Neuronal stem cell (in vitro differentiated cells): Measurements from ENCODE around the gene RPS21.
A peak's percentile ranks its signal among the peaks of the same experiment; 100 is the strongest.

Source experiments
- DNase-seq: peaks from one replicate; pipeline ENCODE4 v3.0.0-alpha.2; 2013; ENCODE audit warnings: low spot score
- H2AFZ ChIP-seq: one replicate; pipeline ENCODE4 v1.6.1; 2013; ENCODE audit warnings: mild to moderate bottlenecking, low read length, inconsistent platforms
- H2AK5ac ChIP-seq: 2 replicates; pipeline ENCODE4 v1.6.1; 2013; ENCODE audit warnings: low read depth, mild to moderate bottlenecking, inconsistent platforms, low read length, moderate library complexity, mixed read lengths
- H2BK120ac ChIP-seq: 2 replicates; pipeline ENCODE4 v1.6.1; 2013; ENCODE audit warnings: low read depth, mild to moderate bottlenecking, inconsistent platforms, low read length, moderate library complexity, mixed read lengths
- H2BK12ac ChIP-seq: one replicate; pipeline ENCODE4 v1.6.1; 2013; ENCODE audit warnings: low read length, inconsistent platforms
- H2BK15ac ChIP-seq: 2 replicates; pipeline ENCODE4 v1.6.1; 2013; ENCODE audit warnings: mild to moderate bottlenecking, low read length, inconsistent platforms, mixed read lengths
- H2BK5ac ChIP-seq: one replicate; pipeline ENCODE4 v1.6.1; 2013; ENCODE audit warnings: inconsistent platforms, mild to moderate bottlenecking, low read length, moderate library complexity
- H3K14ac ChIP-seq: one replicate; pipeline ENCODE4 v1.6.1; 2013; ENCODE audit warnings: low read length, inconsistent platforms
- H3K18ac ChIP-seq: 2 replicates; pipeline ENCODE4 v1.6.1; 2013; ENCODE audit warnings: low read length, inconsistent platforms
- H3K23ac ChIP-seq: 2 replicates; pipeline ENCODE4 v1.6.1; 2013; ENCODE audit warnings: low read depth, mild to moderate bottlenecking, mixed read lengths, low read length, inconsistent platforms; ENCODE audit not compliant: poor library complexity
- H3K27ac ChIP-seq: replicated peaks from 3 replicates; pipeline ENCODE4 v1.5.1; 2013; ENCODE audit warnings: low read length, inconsistent platforms
- H3K27me3 ChIP-seq, 3 experiments: 2 replicates each; pipeline ENCODE4 v1.6.1; 2013; ENCODE audit warnings: low read length in 3 of 3, mild to moderate bottlenecking in 2 of 3, inconsistent platforms in 1 of 3, low read depth in 1 of 3, mixed read lengths in 1 of 3, moderate library complexity in 1 of 3; ENCODE audit not compliant: control insufficient read depth in 3 of 3, insufficient read depth in 3 of 3
- H3K36me3 ChIP-seq, 2 donors: replicated peaks in 1 of 2; 2 replicates each; pipeline ENCODE4 v1.6.1; 2013; ENCODE audit warnings: low read length in 2 of 2; ENCODE audit not compliant: control insufficient read depth in 2 of 2, insufficient read depth in 2 of 2
- H3K4ac ChIP-seq: 2 replicates; pipeline ENCODE4 v1.6.1; 2013; ENCODE audit warnings: inconsistent platforms, mild to moderate bottlenecking, low read length, moderate library complexity
- H3K4me1 ChIP-seq, 2 donors: 1 replicate in 1 of 2; 2 replicates in 1 of 2; pipeline ENCODE4 v1.6.1; 2013; ENCODE audit warnings: low read length in 2 of 2, low read depth in 1 of 2; ENCODE audit not compliant: control insufficient read depth in 2 of 2, insufficient read depth in 1 of 2
- H3K4me2 ChIP-seq: one replicate; pipeline ENCODE4 v1.6.1; 2013; ENCODE audit warnings: mild to moderate bottlenecking, low read length, inconsistent platforms; ENCODE audit not compliant: insufficient read depth, poor library complexity, severe bottlenecking
- H3K4me3 ChIP-seq, 2 donors: 2 replicates each; pipeline ENCODE4 v1.5.1; 2013; ENCODE audit warnings: low read length in 2 of 2, mild to moderate bottlenecking in 2 of 2, inconsistent platforms in 1 of 2, moderate library complexity in 1 of 2
- H3K79me1 ChIP-seq: one replicate; pipeline ENCODE4 v1.6.1; 2013; ENCODE audit warnings: low read depth, mild to moderate bottlenecking, inconsistent platforms, low read length, moderate library complexity
- H3K9ac ChIP-seq: one replicate; pipeline ENCODE4 v1.6.1; 2013; ENCODE audit warnings: mild to moderate bottlenecking, low read depth, low read length, inconsistent platforms; ENCODE audit not compliant: poor library complexity
- H3K9me3 ChIP-seq, 2 donors: replicated peaks in 1 of 2; 2 replicates each; pipeline versions ENCODE3 to v1.6.1; 2013; ENCODE audit warnings: low read length in 2 of 2, mild to moderate bottlenecking in 2 of 2, inconsistent platforms in 1 of 2, low read depth in 1 of 2, mixed read lengths in 1 of 2, moderate library complexity in 1 of 2; ENCODE audit not compliant: control insufficient read depth in 2 of 2, insufficient read depth in 1 of 2
- H4K8ac ChIP-seq: one replicate; pipeline ENCODE4 v1.6.1; 2013; ENCODE audit warnings: low read depth, mild to moderate bottlenecking, inconsistent platforms, low read length, moderate library complexity
- H4K91ac ChIP-seq: one replicate; pipeline ENCODE4 v1.6.1; 2013; ENCODE audit warnings: low read length, low read depth, mild to moderate bottlenecking, inconsistent platforms; ENCODE audit not compliant: poor library complexity
- WGBS, 2 donors: extraction: QIAGEN DNeasy Blood & Tissue Kit; methylation state at CpG; one replicate each; pipeline ENCODE4 v1.1.7; 2013; ENCODE audit warnings: missing lambda C conversion rate in 2 of 2, mixed read lengths in 1 of 2; ENCODE audit not compliant: insufficient read length in 2 of 2, insufficient replicate concordance in 1 of 2; ENCODE audit errors: extremely low coverage in 2 of 2; 5-methylcytosine and 5-hydroxymethylcytosine counted together

The RPS21 gene

DNA sequence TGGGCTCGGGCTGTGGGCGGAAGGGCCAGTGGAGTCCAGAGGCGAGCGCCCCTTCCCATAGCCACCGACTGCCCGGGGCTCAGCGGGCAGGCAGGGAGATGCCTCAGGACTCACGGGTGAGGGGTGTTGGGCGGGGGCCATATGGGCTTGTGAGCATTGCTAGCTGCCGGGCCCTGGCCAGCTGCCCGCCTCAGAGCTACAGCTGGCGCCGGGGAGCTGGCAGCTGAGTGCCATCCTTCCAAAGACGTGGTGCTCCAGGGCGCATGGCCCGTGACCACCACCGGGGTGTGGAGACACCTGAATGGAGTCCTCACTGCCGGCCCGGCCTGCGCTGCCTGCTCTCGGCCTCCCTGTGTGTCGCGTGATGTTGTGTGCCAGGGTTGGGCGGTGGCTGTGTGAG, 51.0 kb downstream of the RPS21 start:
- no peak overlapping the region for H2BK12ac ChIP-seq

More for the DNA sequence above, 51.0 kb downstream of the RPS21 start:
- H3K27me3 ChIP-seq = peaks cover 0 to 83% (median 2%) of the 10 kb centered on the region in 3 experiments
- no peaks in the 10 kb centered on the region for H3K4me1 ChIP-seq
- H3K79me1 ChIP-seq = no peaks in the 10 kb centered on the region
- H4K91ac ChIP-seq = no peak overlapping the region
- H2AFZ ChIP-seq = no peak overlapping the region
- no peak for DNase-seq
- H2BK120ac ChIP-seq = no peak overlapping the region
- peak overlapping the region; percentile 47 for H3K23ac ChIP-seq
- no CpG with 5 or more reads among the region's 24 CpGs for WGBS, 2 donors
- H3K18ac ChIP-seq = peak overlapping the region; percentile 66
- peak overlapping the region; percentile 63 for H3K14ac ChIP-seq
- peaks cover 0 to 2% of the 10 kb centered on the region in 2 donors for H3K9me3 ChIP-seq
- peak overlapping the region; percentile 6 for H4K8ac ChIP-seq
- H2BK5ac ChIP-seq = no peak overlapping the region
- no peak overlapping the region for H3K27ac ChIP-seq
- H3K4ac ChIP-seq = no peak overlapping the region
- no peak overlapping the region for H3K4me3 ChIP-seq
- no peak overlapping the region for H3K9ac ChIP-seq
- no peak overlapping the region for H3K4me2 ChIP-seq
- peak overlapping the region; percentile 65 for H2AK5ac ChIP-seq
- no peaks in the 10 kb centered on the region for H3K36me3 ChIP-seq
- H2BK15ac ChIP-seq = no peak overlapping the region
